Astrocyte (in vitro differentiated cells and primary cell): ENCODE results near the gene UBN2.

Experiments
- CTCF ChIP-seq: IDR thresholded peaks from 2 replicates; pipeline ENCODE4 v1.5.1; 2011; ENCODE audit warnings: low read depth, mild to moderate bottlenecking, inconsistent platforms, low read length, moderate library complexity; ENCODE audit not compliant: insufficient read depth
- EZH2 ChIP-seq: IDR thresholded peaks from 2 replicates; pipeline ENCODE4 v1.6.1; 2012; ENCODE audit warnings: mild to moderate bottlenecking, low read length, inconsistent platforms; ENCODE audit not compliant: insufficient read depth

GRCh38 chr7:139218173-139218572 is 12.9 kb upstream of the UBN2 start:
- TF ChIP-seq CTCF = no peak
- TF ChIP-seq EZH2 = no peak
